Breast epithelium (tissue), 4 donors: ENCODE results near the gene MYO5B. TPM values are rescaled to one million over a fixed set of nuclear protein-coding genes. Genes with fewer than 3 reads are reported as not detected.

Experiments used
- DNase-seq, 2 donors: peaks; one replicate each; pipeline ENCODE4 v3.0.0-alpha.2; 2019; ENCODE audit warnings: low spot score in 2 of 2
- H3K27ac ChIP-seq, 2 donors: fragments of 200-600 bp; sonication (generic) in 1 of 2; one replicate each; pipeline ENCODE4 v1.5.1; 2016 to 2019; ENCODE audit warnings: mild to moderate bottlenecking in 1 of 2
- H3K27me3 ChIP-seq, 2 donors: fragments of 200-600 bp; sonication (generic) in 1 of 2; one replicate each; pipeline versions ENCODE4 v1.5.1 to v1.6.0; 2017 to 2019; ENCODE audit warnings: control low read depth in 1 of 2, mild to moderate bottlenecking in 1 of 2
- H3K36me3 ChIP-seq: fragments of 200-600 bp; one replicate; pipeline ENCODE4 v1.5.1; 2019
- H3K4me1 ChIP-seq, 2 donors: fragments of 200-600 bp; sonication (generic); one replicate each; pipeline ENCODE4 v1.5.1; 2016 to 2019; ENCODE audit warnings: control low read depth in 1 of 2
- H3K4me3 ChIP-seq, 3 donors: fragments of 200-600 bp; sonication (generic); 1 replicate in 2 of 3; 2 replicates in 1 of 3; pipeline ENCODE4 v1.5.1; 2016 to 2019; ENCODE audit warnings: mild to moderate bottlenecking in 3 of 3, moderate library complexity in 2 of 3
- H3K9me3 ChIP-seq, 2 donors: fragments of 200-600 bp; sonication (generic) in 1 of 2; one replicate each; pipeline ENCODE4 v1.5.1; 2016 to 2019; ENCODE audit warnings: control low read depth in 1 of 2
- CTCF ChIP-seq, 3 donors: fragments of 450-650 bp; IDR thresholded peaks; one replicate each; pipeline ENCODE4 v1.5.1; 2016 to 2017; ENCODE audit warnings: antibody characterized with exemption in 3 of 3, mild to moderate bottlenecking in 3 of 3, moderate library complexity in 3 of 3
- POLR2A ChIP-seq: fragments of 450-650 bp; IDR thresholded peaks from one replicate; pipeline ENCODE4 v1.6.1; 2016; ENCODE audit warnings: antibody characterized with exemption, mild to moderate bottlenecking, moderate library complexity
- POLR2AphosphoS5 ChIP-seq, 3 donors: sonication (generic); formaldehyde crosslinking; IDR thresholded peaks; one replicate each; pipeline ENCODE4 v1.6.1; 2017; ENCODE audit warnings: antibody characterized with exemption in 3 of 3
- intact Hi-C: fragments of 100-400 bp; cut with DNase I; formaldehyde crosslinking; loops from one replicate; pipeline ENCODE4 v1.15.1; 2023; ENCODE audit warnings: low total_unique reads
- total RNA-seq, 3 donors: library from RNA; depleted of rRNA; stranded (reverse); fragments of >200 nt; gene quantifications; one replicate each; pipeline ENCODE4 v1.1.0, GENCODE V29; 2016

The MYO5B gene
- total RNA-seq, 3 donors from 2014 or later: 2.4 to 53.1 (median 22.0) TPM

DNA sequence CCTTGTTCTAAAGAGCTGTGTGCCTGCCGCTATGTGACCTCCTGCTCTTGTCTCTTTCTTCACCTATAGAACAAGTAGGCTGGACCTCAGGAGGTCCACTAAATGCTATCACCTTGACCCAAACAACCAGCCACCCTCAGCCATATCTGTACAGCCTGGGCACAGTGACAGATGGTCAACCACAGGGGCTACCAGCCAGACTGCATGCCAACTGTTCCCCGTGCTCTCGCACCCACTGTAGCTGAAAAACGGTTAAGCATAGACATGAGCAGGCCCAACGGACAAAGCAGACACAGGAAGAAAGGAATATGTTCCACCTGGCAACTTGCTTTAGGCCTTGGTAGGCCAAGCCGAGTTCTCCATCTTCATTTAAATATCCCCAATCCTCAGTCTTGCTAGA, 338.5 kb downstream of the MYO5B start:
- TF ChIP-seq POLR2AphosphoS5 (IDR thresholded peaks at IDR 0.05) (no peak), POLR2A (no peak), CTCF (IDR thresholded peaks at IDR 0.05) (no peak)
- Histone ChIP-seq H3K4me3 (no peak overlapping the region), H3K27me3 (no peaks in the 10 kb centered on the region), H3K36me3 (no peaks in the 10 kb centered on the region), H3K27ac (no peak overlapping the region), H3K9me3 (no peaks in the 10 kb centered on the region), H3K4me1 (no peaks in the 10 kb centered on the region)
- no peak for DNase-seq
- intact Hi-C loops: no loop called here

- Histone ChIP-seq H3K9me3 (no peaks in the 10 kb centered on the region), H3K36me3 (no peaks in the 10 kb centered on the region), H3K27ac (no peak overlapping the region), H3K27me3 (no peaks in the 10 kb centered on the region), H3K4me1 (no peaks in the 10 kb centered on the region), H3K4me3 (no peak overlapping the region)
- DNase-seq: no peak
- intact Hi-C loops: no loop called here
- no peak for TF ChIP-seq POLR2AphosphoS5 (IDR thresholded peaks at IDR 0.05)
Measured at GRCh38 chr18:49855711-49856415, 339.1 kb downstream of the MYO5B start.

GRCh38 chr18:49854681-49855080, 340.3 kb downstream of the MYO5B start:
- TF ChIP-seq CTCF (IDR thresholded peaks at IDR 0.05) (no peak), POLR2AphosphoS5 (IDR thresholded peaks at IDR 0.05) (no peak), POLR2A (no peak)

GRCh38 chr18:49853436-49853835, 341.5 kb downstream of the MYO5B start:
- no peaks in the 10 kb centered on the region for H3K36me3 ChIP-seq
- no peak for DNase-seq
- no peaks in the 10 kb centered on the region for H3K9me3 ChIP-seq
- TF ChIP-seq POLR2AphosphoS5 (IDR thresholded peaks at IDR 0.05): no peak
- no peak for TF ChIP-seq CTCF (IDR thresholded peaks at IDR 0.05)
- TF ChIP-seq POLR2A: no peak
- intact Hi-C loops: no loop called here
- H3K27me3 ChIP-seq: no peaks in the 10 kb centered on the region
- no peak overlapping the region for H3K4me3 ChIP-seq
- no peak overlapping the region for H3K27ac ChIP-seq
- no peaks in the 10 kb centered on the region for H3K4me1 ChIP-seq

More at GRCh38 chr18:49854681-49855080, 340.3 kb downstream of the MYO5B start:
- no peaks in the 10 kb centered on the region for H3K36me3 ChIP-seq
- H3K27me3 ChIP-seq: no peaks in the 10 kb centered on the region
- no peaks in the 10 kb centered on the region for H3K4me1 ChIP-seq
- intact Hi-C loops: no loop called here
- H3K27ac ChIP-seq: no peak overlapping the region
- DNase-seq: no peak
- H3K9me3 ChIP-seq: no peaks in the 10 kb centered on the region
- no peak overlapping the region for H3K4me3 ChIP-seq

GRCh38 chr18:49853011-49853410, 341.9 kb downstream of the MYO5B start:
- Histone ChIP-seq H3K27ac (no peak overlapping the region), H3K4me3 (no peak overlapping the region), H3K36me3 (no peaks in the 10 kb centered on the region), H3K27me3 (no peaks in the 10 kb centered on the region), H3K9me3 (no peaks in the 10 kb centered on the region), H3K4me1 (no peaks in the 10 kb centered on the region)
- TF ChIP-seq POLR2A: no peak
- TF ChIP-seq POLR2AphosphoS5 (IDR thresholded peaks at IDR 0.05): no peak
- no peak for TF ChIP-seq CTCF (IDR thresholded peaks at IDR 0.05)
- DNase-seq: no peak
- intact Hi-C loops: no loop called here
